SH-SY5Y (cell line): ENCODE measurements around the gene PIGH.

Source experiments
- GATA2 ChIP-seq: IDR thresholded peaks from 2 replicates; pipeline ENCODE4 v1.6.1; 2011; ENCODE audit warnings: mild to moderate bottlenecking, low read depth, low read length
- GATA3 ChIP-seq: IDR thresholded peaks from 2 replicates; pipeline ENCODE4 v1.6.1; 2011; ENCODE audit warnings: low read depth, mild to moderate bottlenecking, low read length, moderate library complexity

DNA sequence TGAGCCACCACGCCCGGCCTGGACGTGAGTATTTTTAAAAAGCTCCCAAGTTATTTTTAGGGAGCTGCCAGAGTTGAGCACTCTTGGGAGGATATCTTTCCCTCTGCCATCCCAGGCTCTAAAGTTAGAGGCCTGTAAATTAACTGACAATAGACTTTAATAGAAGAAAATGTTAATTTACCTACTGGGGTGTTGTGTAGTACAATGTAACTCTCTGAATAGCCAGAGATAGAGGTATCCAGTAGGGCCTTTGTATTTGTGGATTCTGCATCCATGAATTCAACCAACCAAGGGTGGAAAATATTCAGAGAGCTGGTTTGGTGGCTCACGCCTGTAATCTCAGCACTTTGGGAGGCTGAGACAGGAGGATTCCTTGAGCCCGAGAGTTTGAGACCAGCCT lies 7.6 kb upstream of the PIGH start:
- TF ChIP-seq GATA2 (no peak), GATA3 (no peak)
